Pancreas (tissue), 10 donors: ENCODE results near the gene TJP3. TPM values are rescaled to one million over a fixed set of nuclear protein-coding genes. Genes with fewer than 3 reads are reported as not detected.
A peak's percentile ranks its signal among the peaks of the same experiment; 100 is the strongest.

Experiments
- ATAC-seq, 4 donors: fragments of 200-7000 bp; cut with Tn5 transposase; one replicate each; pipeline versions ENCODE4 v1.8.0 to v1.9.1; 2020; ENCODE audit warnings: mild to moderate bottlenecking in 4 of 4, moderate library complexity in 4 of 4
- DNase-seq, 6 donors: peaks; one replicate each; pipeline ENCODE4 v3.0.0-alpha.2; 2020
- FAIRE-seq: peaks from 2 replicates; lab custom pipeline; 2012; peaks lifted over from hg19 to GRCh38; lab: Jason Lieb, UNC
- H3K27ac ChIP-seq, 4 donors: fragments of 200-600 bp; sonication (generic); 1 replicate in 3 of 4; 2 replicates in 1 of 4; pipeline versions ENCODE4 v1.5.0 to v1.8.0; 2020
- H3K27me3 ChIP-seq, 4 donors: fragments of 200-600 bp; one replicate each; pipeline ENCODE4 v1.8.0; 2021
- H3K36me3 ChIP-seq, 3 donors: fragments of 200-600 bp; sonication (generic) in 1 of 3; one replicate each; pipeline versions ENCODE4 v1.5.0 to v1.8.0; 2020 to 2021
- H3K4me1 ChIP-seq, 3 donors: fragments of 200-600 bp; one replicate each; pipeline ENCODE4 v1.8.0; 2021
- H3K4me3 ChIP-seq, 4 donors: fragments of 200-600 bp; sonication (generic) in 2 of 4; one replicate each; pipeline versions ENCODE4 v1.5.0 to v1.8.0; 2020 to 2021
- H3K9me3 ChIP-seq, 4 donors: fragments of 200-600 bp; one replicate each; pipeline ENCODE4 v1.8.0; 2021
- CTCF ChIP-seq, 4 donors: fragments of 200-600 bp; sonication (generic) in 3 of 4; IDR thresholded peaks; one replicate each; pipeline versions ENCODE4 v1.5.0 to v1.8.0; 2021; ENCODE audit warnings: antibody characterized with exemption in 4 of 4
- WGBS, 2 donors: extraction: QIAGEN DNeasy Blood & Tissue Kit; methylation state at CpG; one replicate each; pipeline ENCODE4 v1.1.7; 2013; 5-methylcytosine and 5-hydroxymethylcytosine counted together
- intact Hi-C, 3 donors: fragments of 100-400 bp; cut with DNase I; formaldehyde crosslinking; loops; one replicate each; pipeline versions ENCODE4 v1.11.1 to v1.14.2; 2022
- polyA plus RNA-seq, 2 donors: library from polyadenylated mRNA; stranded (reverse); fragments of 200-250 nt; gene quantifications; one replicate each; pipeline ENCODE4 v1.2.3, GENCODE V29; 2013
- total RNA-seq, 6 donors: library from RNA; stranded (reverse); fragmentation: NEBNext Ultra II Directional in 4 of 6; extraction: Animal tissue kit (Norgen Biotek cat#: 25700) in 4 of 6; gene quantifications; one replicate each; pipeline versions ENCODE4 v1.2.1 to v1.2.4, GENCODE V29; 2021 to 2023
- donor health status: healthy with polysubstance abuse.
- donor health status: DM: no; HTN: no; CAD: no; lungs with moderate emphysema.
- donor health status: DM: no; HTN: no; CAD: no.
- donor health status: control.
- donor health status: control.
- donor health status: Bipolar disorder and iron deficiency.
- donor health status: DM: yes; HTN: yes; CAD: no.
- donor health status: DM: no; HTN: no; CAD: no.
- donor health status: DM: no; HTN: no; CAD: no.
- donor health status: DM: yes; HTN: yes; CAD: no.

TJP3 gene
- total and polyA plus RNA-seq, 8 donors, result 9.2 to 36.0 (median 15.8) TPM

GRCh38 chr19:3775831-3776230 is 67.6 kb downstream of the TJP3 start:
- Histone ChIP-seq H3K27me3 (no peaks in the 10 kb centered on the region), H3K27ac (no peak overlapping the region), H3K4me3 (no peak overlapping the region), H3K36me3 (no peaks in the 10 kb centered on the region), H3K4me1 (no peaks in the 10 kb centered on the region), H3K9me3 (no peaks in the 10 kb centered on the region)
- DNase-seq (no peak), FAIRE-seq (no peak), ATAC-seq (no peak)
- no peak for TF ChIP-seq CTCF (IDR thresholded peaks at IDR 0.05)
- intact Hi-C loops, result no loop called here
- WGBS, 2 donors, result 86 to 92% methylated on average over 5 of the region's 5 CpGs

GRCh38 chr19:3776479-3777040 is 68.4 kb downstream of the TJP3 start:
- no peaks in the 10 kb centered on the region for H3K27me3 ChIP-seq
- H3K4me1 ChIP-seq, result no peaks in the 10 kb centered on the region
- DNase-seq, result no peak
- no peaks in the 10 kb centered on the region for H3K36me3 ChIP-seq
- TF ChIP-seq CTCF (IDR thresholded peaks at IDR 0.05), result no peak
- 78 to 79% methylated on average over 1 of the region's 1 CpG for whole genome bisulfite sequencing, 2 donors
- H3K9me3 ChIP-seq, result peaks cover 0 to 2% (median 0%) of the 10 kb centered on the region in 4 donors
- H3K4me3 ChIP-seq, result no peak overlapping the region
- no peak overlapping the region for H3K27ac ChIP-seq
- intact Hi-C loops, result no loop called here
- no peak for FAIRE-seq
- no peak for ATAC-seq

GRCh38 chr19:3778104-3778867 is 70.1 kb downstream of the TJP3 start:
- no peak for TF ChIP-seq CTCF (IDR thresholded peaks at IDR 0.05)
- no peak overlapping the region for H3K27ac ChIP-seq
- ATAC-seq (no peak), FAIRE-seq (no peak), DNase-seq (no peak)
- 79 to 85% methylated on average over 37 of the region's 37 CpGs for WGBS, 2 donors
- no peaks in the 10 kb centered on the region for H3K4me1 ChIP-seq
- no peaks in the 10 kb centered on the region for H3K27me3 ChIP-seq
- H3K4me3 ChIP-seq, result no peak overlapping the region
- peaks cover 0 to 4% (median 0%) of the 10 kb centered on the region in 4 donors for H3K9me3 ChIP-seq
- intact Hi-C loops, result no loop called here
- no peaks in the 10 kb centered on the region for H3K36me3 ChIP-seq

GRCh38 chr19:3778899-3779723 is 70.9 kb downstream of the TJP3 start:
- FAIRE-seq, result no peak
- 60 to 67% methylated on average over 42 to 44 of the region's 44 CpGs for WGBS, 2 donors
- intact Hi-C loops, result no loop called here

More at GRCh38 chr19:3778899-3779723, 70.9 kb downstream of the TJP3 start:
- H3K27me3 ChIP-seq, result no peaks in the 10 kb centered on the region
- H3K4me1 ChIP-seq, result no peaks in the 10 kb centered on the region
- DNase-seq (peak in 1 of 6 donors; percentile 69), ATAC-seq (no peak)
- no peak overlapping the region for H3K4me3 ChIP-seq
- peaks cover 0 to 4% (median 0%) of the 10 kb centered on the region in 4 donors for H3K9me3 ChIP-seq
- no peaks in the 10 kb centered on the region for H3K36me3 ChIP-seq
- no peak for TF ChIP-seq CTCF (IDR thresholded peaks at IDR 0.05)
- no peak overlapping the region for H3K27ac ChIP-seq
